Cortex of kidney (tissue), 1 donor: ENCODE data around the gene DRGX.

Source experiments
- DNase-seq: peaks from one replicate; lab custom pipeline; 2025; lab: John Stamatoyannopoulos, UW

Gene DRGX

GRCh38 chr10:49361735-49362568 is 33.9 kb downstream of the DRGX start:
- DNase-seq, result no peak

- no peak for DNase-seq
Measured at GRCh38 chr10:49361178-49361554, 34.7 kb downstream of the DRGX start.

GRCh38 chr10:49360271-49361177 is 35.4 kb downstream of the DRGX start:
- DNase-seq, result no peak

GRCh38 chr10:49359349-49360270 is 36.3 kb downstream of the DRGX start:
- no peak for DNase-seq

GRCh38 chr10:49357910-49358309 is 38.0 kb downstream of the DRGX start:
- DNase-seq, result no peak

GRCh38 chr10:49356944-49357343 is 38.9 kb downstream of the DRGX start:
- DNase-seq, result no peak

- DNase-seq, result no peak
Measured at GRCh38 chr10:49356181-49356580, 39.7 kb downstream of the DRGX start.

- DNase-seq, result no peak
Measured at GRCh38 chr10:49355221-49355620, 40.7 kb downstream of the DRGX start.

- DNase-seq, result no peak
Measured at GRCh38 chr10:49354593-49354992, 41.3 kb downstream of the DRGX start.

- no peak for DNase-seq
Measured at GRCh38 chr10:49353895-49354566, 41.9 kb downstream of the DRGX start.

- DNase-seq, result no peak
Measured at GRCh38 chr10:49353026-49353894, 42.6 kb downstream of the DRGX start.

GRCh38 chr10:49352323-49352722 is 43.6 kb downstream of the DRGX start:
- DNase-seq, result no peak

- DNase-seq, result no peak
Measured at GRCh38 chr10:49351669-49352068, 44.2 kb downstream of the DRGX start.

- no peak for DNase-seq
Measured at GRCh38 chr10:49350846-49351532, 44.9 kb downstream of the DRGX start.

GRCh38 chr10:49350138-49350537 is 45.8 kb downstream of the DRGX start:
- no peak for DNase-seq

- no peak for DNase-seq
Measured at GRCh38 chr10:49349390-49349789, 46.5 kb downstream of the DRGX start.

GRCh38 chr10:49348593-49348992 is 47.3 kb downstream of the DRGX start:
- no peak for DNase-seq

- DNase-seq, result no peak
Measured at GRCh38 chr10:49347827-49348226, 48.1 kb downstream of the DRGX start.

- no peak for DNase-seq
Measured at GRCh38 chr10:49347342-49347741, 48.5 kb downstream of the DRGX start.

- no peak for DNase-seq
Measured at GRCh38 chr10:49344840-49345239, 51.0 kb downstream of the DRGX start.
